GM23248 (cell line): ENCODE results near the gene MIA3.

Source experiments
- EZH2 ChIP-seq: fragments of 200-600 bp; sonication (generic); IDR thresholded peaks from 2 replicates; pipeline ENCODE4 v1.6.1; 2018; ENCODE audit warnings: antibody characterized with exemption, mild to moderate bottlenecking; ENCODE audit not compliant: insufficient read depth, poor library complexity, severe bottlenecking
- EZH2phosphoT487 ChIP-seq: fragments of 200-600 bp; sonication (generic); IDR thresholded peaks from 2 replicates; pipeline ENCODE4 v1.6.1; 2018; ENCODE audit warnings: antibody characterized with exemption, moderate library complexity, mild to moderate bottlenecking, low read depth; ENCODE audit not compliant: insufficient read depth

DNA sequence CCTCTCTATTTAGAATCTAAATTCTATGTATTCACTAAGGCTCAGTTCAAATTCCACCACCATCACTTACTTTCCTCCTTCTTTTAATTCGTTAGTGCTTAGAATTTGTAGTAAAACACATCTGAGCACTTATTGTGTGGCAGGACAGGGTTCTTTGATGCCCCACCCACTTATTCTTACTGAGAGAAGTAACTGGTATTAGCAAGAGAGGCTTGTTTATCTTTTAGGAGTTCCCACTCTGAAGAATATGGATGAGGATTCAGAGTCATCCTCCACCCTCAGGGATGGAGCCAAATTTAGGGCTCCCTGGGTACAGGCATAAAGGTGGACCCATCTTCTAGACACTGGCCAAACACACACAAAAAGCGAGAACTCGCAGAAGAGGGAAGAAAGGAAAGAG lies 16.6 kb upstream of the MIA3 start:
- TF ChIP-seq EZH2phosphoT487 (no peak), EZH2 (no peak)
